Muscle layer of colon (tissue), 2 donors: ENCODE data around the gene DESI2.

Experiments
- H3K27ac ChIP-seq: one replicate; pipeline ENCODE4 v1.7.0; 2013; ENCODE audit warnings: low read depth, mild to moderate bottlenecking, low read length, moderate library complexity
- H3K27me3 ChIP-seq, 2 donors: one replicate each; pipeline ENCODE4 v1.7.0; 2013; ENCODE audit warnings: low read length in 2 of 2, mild to moderate bottlenecking in 2 of 2; ENCODE audit not compliant: insufficient read depth in 2 of 2, control insufficient read depth in 1 of 2
- H3K36me3 ChIP-seq: one replicate; pipeline ENCODE4 v1.7.0; 2013; ENCODE audit warnings: mild to moderate bottlenecking, low read length; ENCODE audit not compliant: insufficient read depth
- H3K4me1 ChIP-seq: one replicate; pipeline ENCODE4 v1.7.0; 2013; ENCODE audit warnings: mild to moderate bottlenecking, low read length; ENCODE audit not compliant: insufficient read depth
- H3K4me3 ChIP-seq, 2 donors: one replicate each; pipeline ENCODE4 v1.7.0; 2013; ENCODE audit warnings: low read length in 2 of 2, low read depth in 1 of 2, mild to moderate bottlenecking in 1 of 2, moderate library complexity in 1 of 2
- H3K9ac ChIP-seq: one replicate; pipeline ENCODE4 v1.7.0; 2013; ENCODE audit warnings: low read length
- H3K9me3 ChIP-seq: one replicate; pipeline ENCODE4 v1.7.0; 2013; ENCODE audit warnings: mild to moderate bottlenecking, low read length
- donor health status: abdominal sarcoma.
- donor health status: Adenocarcinoma of cecum.

DESI2 gene

DNA sequence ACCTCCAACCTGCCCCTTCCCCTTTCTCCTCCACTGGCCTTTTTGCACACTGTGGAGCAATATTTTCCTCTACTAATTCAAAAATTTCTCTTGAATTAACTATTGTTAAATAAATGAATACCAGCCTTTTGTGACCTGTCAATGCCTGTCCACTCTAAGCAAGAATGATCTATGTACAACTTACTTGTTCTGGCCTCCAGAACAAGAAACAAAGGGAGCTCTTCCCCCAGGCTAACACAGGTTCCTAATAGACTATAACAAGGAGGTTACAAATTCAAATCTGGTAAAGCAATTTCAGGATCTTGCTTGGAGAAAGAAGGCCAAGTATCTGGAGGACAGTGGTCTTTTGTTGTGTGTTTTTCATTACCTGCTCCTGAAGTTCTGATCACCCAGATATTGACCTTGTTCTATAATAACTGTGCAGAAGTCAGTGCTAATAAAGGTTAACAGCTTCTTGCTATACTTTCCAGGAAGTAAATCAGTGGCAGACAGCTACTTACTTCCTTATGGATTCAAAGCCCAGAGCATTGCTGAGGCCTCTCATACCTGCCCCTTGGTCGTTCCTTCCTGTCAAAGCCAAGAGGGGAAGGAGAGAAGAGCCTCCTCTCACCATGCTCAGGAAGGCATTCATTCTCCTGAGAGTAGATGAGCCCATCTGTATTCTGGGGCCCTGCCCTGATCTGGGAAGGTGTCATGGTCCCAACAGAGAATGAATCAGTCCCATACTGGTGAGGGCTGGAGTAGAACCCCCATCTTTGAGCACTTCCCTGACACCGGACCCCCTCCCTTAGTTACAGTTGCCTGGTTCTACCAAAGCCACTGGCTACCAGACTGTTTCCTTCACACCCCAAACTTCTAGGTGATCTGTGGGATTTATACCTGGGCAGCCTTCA lies 56.8 kb downstream of the DESI2 start:
- peaks cover 7% of the 10 kb centered on the region for H3K36me3 ChIP-seq
- no peaks in the 10 kb centered on the region for H3K4me1 ChIP-seq
- H3K27ac ChIP-seq = no peak overlapping the region
- no peaks in the 10 kb centered on the region for H3K27me3 ChIP-seq
- H3K9ac ChIP-seq = no peak overlapping the region
- no peak overlapping the region for H3K4me3 ChIP-seq
- no peaks in the 10 kb centered on the region for H3K9me3 ChIP-seq

DNA sequence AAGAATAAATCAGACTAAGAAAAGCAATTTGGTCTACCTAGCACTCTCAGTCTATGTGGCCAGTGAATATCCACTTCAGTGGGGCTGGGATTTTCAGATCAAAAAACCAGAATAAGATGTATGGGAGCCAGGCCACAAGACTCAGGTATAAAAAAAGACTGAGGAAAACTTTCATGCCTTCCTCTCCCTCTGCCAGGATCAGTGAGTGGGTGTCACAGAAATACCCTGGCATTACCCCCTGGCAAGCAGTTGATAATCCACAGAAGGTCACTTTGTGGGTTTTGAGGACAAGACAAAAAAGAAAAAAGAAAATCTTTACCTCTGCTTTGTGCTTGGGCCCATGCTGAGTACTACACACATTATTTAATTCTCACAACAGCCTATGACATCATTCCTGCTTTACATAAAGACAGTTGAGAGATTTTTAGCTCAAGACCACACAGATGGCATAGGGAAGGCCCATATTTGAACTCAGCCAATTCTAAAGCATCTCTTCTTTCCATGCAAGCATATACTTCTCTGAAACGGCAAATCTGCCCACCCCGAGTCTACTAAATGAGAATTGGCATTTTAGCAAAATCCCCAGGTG lies 57.6 kb downstream of the DESI2 start:
- Histone ChIP-seq H3K4me3 (no peak overlapping the region), H3K4me1 (no peaks in the 10 kb centered on the region), H3K27ac (no peak overlapping the region), H3K27me3 (no peaks in the 10 kb centered on the region), H3K9me3 (no peaks in the 10 kb centered on the region), H3K9ac (no peak overlapping the region), H3K36me3 (peaks cover 7% of the 10 kb centered on the region)

DNA sequence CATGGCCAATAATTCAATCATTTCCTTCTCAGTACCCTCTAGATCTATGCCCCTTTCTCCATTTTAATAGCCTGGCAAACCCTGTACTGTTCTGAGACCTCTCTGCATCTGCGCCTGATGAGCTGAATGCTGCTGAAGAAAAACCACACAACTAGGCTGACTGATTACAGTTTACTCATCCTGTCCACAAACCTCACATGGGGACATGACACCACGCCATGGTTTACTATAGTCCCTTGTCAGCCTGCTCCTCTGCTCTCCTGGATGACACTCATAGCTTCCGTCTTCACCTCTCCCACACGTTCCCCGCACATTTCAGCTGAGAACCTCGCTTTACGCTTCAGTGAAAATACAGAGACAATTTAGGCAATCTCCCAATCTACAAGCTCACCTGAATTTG lies 59.7 kb downstream of the DESI2 start:
- Histone ChIP-seq H3K9me3 (no peaks in the 10 kb centered on the region), H3K9ac (no peak overlapping the region), H3K27me3 (no peaks in the 10 kb centered on the region), H3K4me1 (no peaks in the 10 kb centered on the region), H3K27ac (no peak overlapping the region), H3K4me3 (no peak overlapping the region), H3K36me3 (no peaks in the 10 kb centered on the region)

DNA sequence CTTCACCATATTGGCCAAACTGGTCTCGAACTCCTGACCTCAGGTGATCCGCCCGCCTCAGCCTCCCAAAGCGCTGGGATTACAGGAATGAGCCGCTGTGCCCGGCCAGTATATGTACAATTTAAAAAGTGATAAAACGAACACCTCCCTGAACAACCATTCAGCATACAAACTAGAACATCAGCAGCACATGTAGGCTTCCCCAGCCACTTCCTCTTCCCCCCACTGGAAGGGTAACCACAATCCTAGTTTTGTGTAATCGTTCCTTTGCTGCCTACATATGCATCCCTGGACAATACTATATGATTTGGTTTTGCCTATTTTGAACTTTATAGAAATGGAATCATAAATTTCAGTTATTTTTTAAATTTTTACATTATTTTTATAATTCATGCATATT lies 60.4 kb downstream of the DESI2 start:
- Histone ChIP-seq H3K36me3 (no peaks in the 10 kb centered on the region), H3K9me3 (no peaks in the 10 kb centered on the region), H3K4me3 (no peak overlapping the region), H3K9ac (no peak overlapping the region), H3K4me1 (no peaks in the 10 kb centered on the region), H3K27ac (no peak overlapping the region), H3K27me3 (no peaks in the 10 kb centered on the region)

DNA sequence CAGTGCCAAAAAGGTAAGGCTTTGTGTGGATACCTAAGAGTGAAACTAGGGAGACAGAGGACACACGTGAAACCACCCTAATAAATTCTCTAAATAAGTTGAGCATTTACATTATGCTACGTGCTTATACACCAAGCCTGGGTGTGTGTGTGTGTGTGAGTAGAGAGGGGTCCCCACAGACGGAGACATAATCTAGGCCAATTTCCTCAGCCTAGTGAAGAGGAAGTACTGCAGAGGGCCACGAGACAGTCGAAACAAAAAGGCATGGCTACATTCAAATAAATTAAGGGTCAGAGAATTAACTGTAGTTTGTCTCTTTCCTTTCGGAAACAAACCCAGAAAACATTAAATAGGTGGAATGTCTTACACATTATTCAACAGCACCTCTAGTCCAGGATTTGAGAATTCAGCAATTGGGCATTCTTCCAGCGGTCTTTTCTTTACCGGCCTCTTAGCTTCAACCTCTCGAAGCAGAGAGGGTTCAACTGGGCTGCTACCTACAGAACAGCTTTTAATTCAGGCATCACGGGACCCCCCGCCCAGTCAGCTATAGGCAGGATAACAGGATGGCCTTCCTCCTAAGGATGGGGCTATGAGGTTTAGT lies 75.0 kb downstream of the DESI2 start:
- H3K27me3 ChIP-seq = no peaks in the 10 kb centered on the region
- H3K36me3 ChIP-seq = no peaks in the 10 kb centered on the region
- H3K27ac ChIP-seq = no peak overlapping the region
- no peaks in the 10 kb centered on the region for H3K9me3 ChIP-seq
- no peak overlapping the region for H3K4me3 ChIP-seq
- H3K9ac ChIP-seq = no peak overlapping the region
- peaks cover 6% of the 10 kb centered on the region for H3K4me1 ChIP-seq

DNA sequence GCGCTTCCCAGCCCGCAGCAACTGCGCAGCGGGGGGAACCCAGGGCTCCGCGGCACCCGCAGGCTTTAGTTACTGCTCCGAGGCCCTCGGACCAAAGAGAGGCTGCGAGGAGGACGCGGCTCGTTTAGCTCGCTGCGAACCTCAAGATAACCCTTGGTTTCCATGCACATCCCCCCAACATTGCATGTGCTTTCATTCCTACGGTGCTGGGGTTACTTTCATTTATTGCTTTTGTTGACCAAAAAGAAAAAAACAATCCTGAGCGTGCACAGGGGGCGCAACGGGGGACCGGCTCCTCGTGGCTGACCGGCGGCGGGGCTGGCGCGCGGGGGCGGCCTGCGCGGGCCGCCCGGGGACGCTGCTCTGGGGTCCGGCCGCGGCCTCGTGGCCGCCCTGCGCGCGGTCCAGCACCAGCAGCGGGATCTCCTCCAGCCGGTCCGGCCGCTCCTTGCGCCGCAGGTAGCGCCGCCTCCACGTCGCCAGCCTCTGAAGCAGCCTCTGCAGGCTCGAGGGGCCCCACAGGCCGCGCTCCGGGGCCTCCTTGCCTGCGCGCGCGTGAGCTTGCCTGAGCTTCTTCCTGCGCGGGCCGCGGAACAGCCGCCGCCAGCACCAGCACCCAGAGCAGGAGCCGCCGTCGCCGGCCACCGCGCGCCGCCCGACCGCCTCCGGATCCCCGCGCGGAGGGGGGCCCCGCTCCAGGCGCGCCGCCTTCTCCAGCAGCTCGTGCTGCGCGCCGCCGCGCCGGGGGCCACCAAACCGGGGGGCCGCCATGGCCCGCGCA lies 77.4 kb downstream of the DESI2 start:
- no peaks in the 10 kb centered on the region for H3K36me3 ChIP-seq
- H3K4me1 ChIP-seq = peaks cover 6% of the 10 kb centered on the region
- H3K9ac ChIP-seq = no peak overlapping the region
- no peaks in the 10 kb centered on the region for H3K9me3 ChIP-seq
- H3K27me3 ChIP-seq = no peaks in the 10 kb centered on the region
- H3K27ac ChIP-seq = no peak overlapping the region
- H3K4me3 ChIP-seq = peak overlapping the region; percentile 53 to 71

DNA sequence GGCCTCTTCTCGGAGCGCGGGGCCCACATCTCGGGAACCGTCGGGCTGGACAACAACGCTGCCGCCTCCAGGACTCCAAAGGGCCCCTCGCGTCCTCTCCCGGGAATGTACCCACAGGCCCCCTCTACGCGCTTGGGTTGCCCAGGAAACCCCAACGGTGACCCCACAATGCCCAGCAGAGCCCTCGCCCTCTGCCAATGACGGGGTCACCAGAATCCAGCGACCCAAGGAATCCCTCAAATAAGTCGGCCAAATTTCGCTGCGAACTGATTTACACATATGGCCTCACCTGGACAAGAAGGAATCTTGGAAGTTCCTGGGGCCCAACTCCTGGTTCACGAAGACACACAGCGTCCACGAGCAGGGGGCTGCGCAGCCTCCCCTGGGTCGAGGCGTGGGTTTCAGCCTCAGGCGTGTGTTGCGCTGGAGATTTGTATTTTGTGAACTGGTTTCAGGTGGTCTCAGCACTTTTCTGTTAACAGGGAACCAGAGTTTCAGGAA lies 78.1 kb downstream of the DESI2 start:
- H3K4me1 ChIP-seq = peaks cover 6% of the 10 kb centered on the region
- H3K9me3 ChIP-seq = no peaks in the 10 kb centered on the region
- H3K27ac ChIP-seq = no peak overlapping the region
- H3K4me3 ChIP-seq = peak overlapping the region in 1 of 2 donors; percentile 32
- H3K9ac ChIP-seq = no peak overlapping the region
- H3K27me3 ChIP-seq = no peaks in the 10 kb centered on the region
- H3K36me3 ChIP-seq = no peaks in the 10 kb centered on the region

DNA sequence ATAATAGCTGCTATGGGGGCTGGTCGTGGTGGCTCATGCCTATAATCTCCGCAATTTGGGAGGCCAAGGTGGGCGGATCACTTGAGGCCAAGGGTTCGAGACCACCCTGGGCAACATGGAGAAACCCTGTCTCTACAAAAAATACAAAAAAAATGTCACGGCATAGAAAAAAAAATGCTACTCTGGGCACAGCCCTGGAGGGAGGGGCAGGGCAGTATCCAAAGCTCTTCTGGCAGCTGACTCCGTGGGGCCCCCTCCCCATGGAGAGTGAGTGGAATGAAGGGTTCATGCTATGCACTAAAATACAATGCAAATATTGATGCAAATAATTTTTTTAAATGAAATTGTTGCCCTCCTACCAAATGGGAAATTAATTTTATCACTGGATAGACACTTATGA lies 78.7 kb downstream of the DESI2 start:
- Histone ChIP-seq H3K4me3 (no peak overlapping the region), H3K4me1 (peaks cover 6% of the 10 kb centered on the region), H3K27ac (no peak overlapping the region), H3K9ac (no peak overlapping the region), H3K9me3 (no peaks in the 10 kb centered on the region), H3K36me3 (no peaks in the 10 kb centered on the region), H3K27me3 (no peaks in the 10 kb centered on the region)

DNA sequence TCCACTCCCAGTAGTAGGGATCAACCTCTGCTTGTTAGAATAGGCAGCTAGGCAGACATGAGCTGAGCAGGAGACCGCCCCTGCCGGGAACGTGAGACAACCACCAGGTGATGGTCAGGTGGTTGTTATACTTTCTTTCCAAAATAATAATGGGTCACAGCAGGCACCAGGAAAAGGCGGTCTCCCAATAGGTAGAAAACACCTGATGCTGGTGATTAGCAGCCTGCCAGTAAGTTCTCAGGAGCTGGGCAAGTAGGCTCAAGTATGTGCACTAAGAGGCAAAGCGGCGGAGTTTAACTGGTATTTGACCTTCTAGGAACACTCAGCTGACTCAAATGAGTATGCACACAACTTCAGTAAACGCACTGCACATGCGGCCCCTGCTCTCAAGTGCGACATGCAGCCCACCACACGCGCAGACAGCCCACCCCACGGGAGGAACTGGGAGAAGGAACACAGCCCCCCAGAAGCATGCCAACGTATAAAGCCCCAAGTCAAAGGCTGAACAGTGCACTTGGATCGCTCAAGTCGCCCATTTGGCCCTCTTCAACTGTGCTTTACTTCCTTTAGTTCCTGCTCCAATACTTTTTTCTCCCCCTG lies 80.0 kb downstream of the DESI2 start:
- Histone ChIP-seq H3K9me3 (no peaks in the 10 kb centered on the region), H3K36me3 (no peaks in the 10 kb centered on the region), H3K27me3 (no peaks in the 10 kb centered on the region), H3K4me1 (peaks cover 6% of the 10 kb centered on the region), H3K27ac (no peak overlapping the region), H3K9ac (no peak overlapping the region), H3K4me3 (no peak overlapping the region)

DNA sequence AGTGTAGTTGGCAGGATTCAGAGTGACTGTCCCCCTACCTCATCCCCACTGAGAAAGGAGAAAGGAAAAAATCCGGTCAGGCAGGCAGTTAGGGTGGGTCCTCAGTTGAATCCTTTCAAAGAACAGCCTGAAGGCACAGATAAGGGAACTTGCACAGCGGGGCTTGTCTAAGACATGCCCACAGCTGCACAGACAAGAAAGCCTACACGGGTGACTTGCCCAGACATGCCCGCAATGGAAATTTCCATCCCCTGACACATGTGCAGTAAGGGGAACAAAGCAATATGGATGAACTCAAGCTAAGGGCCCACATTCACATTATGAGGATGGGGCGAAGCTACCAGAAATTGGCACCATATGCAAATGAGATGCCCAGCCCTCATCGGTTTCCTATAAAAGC lies 82.5 kb downstream of the DESI2 start:
- Histone ChIP-seq H3K4me1 (no peaks in the 10 kb centered on the region), H3K4me3 (no peak overlapping the region), H3K9me3 (no peaks in the 10 kb centered on the region), H3K27me3 (no peaks in the 10 kb centered on the region), H3K36me3 (no peaks in the 10 kb centered on the region), H3K9ac (no peak overlapping the region), H3K27ac (no peak overlapping the region)
